Measurements from ENCODE around the gene IFIT3. TPM values are rescaled to one million over a fixed set of nuclear protein-coding genes. Genes with fewer than 3 reads are reported as not detected.

Gene IFIT3
- total RNA-seq, 3 donors from 2014 or later (not counting 1 experiment from before 2014, with no cell fraction given) = 12.0 to 31.7 (median 12.2) TPM

DNA sequence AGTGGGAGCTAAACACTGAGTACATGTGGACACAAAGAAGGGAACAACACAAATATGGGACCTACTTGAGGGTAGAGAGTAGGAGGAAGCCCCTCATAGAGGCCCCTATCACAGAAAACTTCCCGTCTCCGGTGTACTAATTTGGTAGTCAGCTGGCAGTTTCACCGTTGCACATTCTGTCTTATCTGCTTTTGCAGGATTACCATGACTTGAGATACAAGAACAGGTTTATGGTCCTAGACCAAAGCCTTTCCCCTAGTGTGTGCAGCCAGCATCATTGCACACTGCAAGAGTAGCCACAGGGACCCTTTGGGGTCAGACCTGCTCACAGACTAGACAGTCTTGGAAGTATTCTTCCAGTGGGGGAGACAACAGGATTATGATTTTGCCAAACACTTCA is 44.2 kb downstream of the IFIT3 start:
- no peak for ATAC-seq
- peaks cover 5 to 18% of the 10 kb centered on the region in 2 donors for H3K27me3 Mint-ChIP-seq (ENCODE audit: low read depth in 2 of 2)
- Histone ChIP-seq H3K36me3 (ENCODE audit: control insufficient read depth, insufficient read depth, low read length) (no peaks in the 10 kb centered on the region), H3K4me1 (ENCODE audit: control insufficient read depth, insufficient read depth, low read length) (peaks cover 9% of the 10 kb centered on the region), H3K9me3 (ENCODE audit: control insufficient read depth, insufficient read depth, low read length) (no peaks in the 10 kb centered on the region), H3K27me3 (ENCODE audit: control insufficient read depth, insufficient read depth, low read length) (no peaks in the 10 kb centered on the region), H3K4me3 (ENCODE audit: low read length) (no peak overlapping the region), H3K27ac (ENCODE audit: low read length) (no peak overlapping the region)
- TF ChIP-seq, protein P1, sequence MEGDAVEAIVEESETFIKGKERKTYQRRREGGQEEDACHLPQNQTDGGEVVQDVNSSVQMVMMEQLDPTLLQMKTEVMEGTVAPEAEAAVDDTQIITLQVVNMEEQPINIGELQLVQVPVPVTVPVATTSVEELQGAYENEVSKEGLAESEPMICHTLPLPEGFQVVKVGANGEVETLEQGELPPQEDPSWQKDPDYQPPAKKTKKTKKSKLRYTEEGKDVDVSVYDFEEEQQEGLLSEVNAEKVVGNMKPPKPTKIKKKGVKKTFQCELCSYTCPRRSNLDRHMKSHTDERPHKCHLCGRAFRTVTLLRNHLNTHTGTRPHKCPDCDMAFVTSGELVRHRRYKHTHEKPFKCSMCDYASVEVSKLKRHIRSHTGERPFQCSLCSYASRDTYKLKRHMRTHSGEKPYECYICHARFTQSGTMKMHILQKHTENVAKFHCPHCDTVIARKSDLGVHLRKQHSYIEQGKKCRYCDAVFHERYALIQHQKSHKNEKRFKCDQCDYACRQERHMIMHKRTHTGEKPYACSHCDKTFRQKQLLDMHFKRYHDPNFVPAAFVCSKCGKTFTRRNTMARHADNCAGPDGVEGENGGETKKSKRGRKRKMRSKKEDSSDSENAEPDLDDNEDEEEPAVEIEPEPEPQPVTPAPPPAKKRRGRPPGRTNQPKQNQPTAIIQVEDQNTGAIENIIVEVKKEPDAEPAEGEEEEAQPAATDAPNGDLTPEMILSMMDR (IDR thresholded peaks at IDR 0.05) = no peak
- H3K4me1 Mint-ChIP-seq = peaks cover 23 to 25% of the 10 kb centered on the region in 2 donors
- H3K9me3 Mint-ChIP-seq = no peaks in the 10 kb centered on the region
- 65% methylated on average over 3 of the region's 3 CpGs for WGBS (ENCODE audit: insufficient coverage)
- no peak overlapping the region for H3K27ac Mint-ChIP-seq
- DNase-seq = no peak
- H3K4me3 Mint-ChIP-seq = no peak overlapping the region
- H3K36me3 Mint-ChIP-seq = no peaks in the 10 kb centered on the region
- intact Hi-C loops (cut with micrococcal nuclease) = no loop called here

GRCh38 chr10:89373916-89374711 is 46.3 kb downstream of the IFIT3 start:
- no peak overlapping the region for H3K4me3 ChIP-seq (ENCODE audit: low read length)
- no peaks in the 10 kb centered on the region for H3K9me3 ChIP-seq (ENCODE audit: control insufficient read depth, insufficient read depth, low read length)
- no peak overlapping the region for H3K27ac ChIP-seq (ENCODE audit: low read length)
- H3K4me1 Mint-ChIP-seq = peaks cover 3 to 6% of the 10 kb centered on the region in 2 donors
- H3K27me3 Mint-ChIP-seq (ENCODE audit: low read depth in 2 of 2) = peaks cover 10 to 18% of the 10 kb centered on the region in 2 donors
- no peak overlapping the region for H3K4me3 Mint-ChIP-seq
- TF ChIP-seq, protein P1 (IDR thresholded peaks at IDR 0.05) = no peak
- no peaks in the 10 kb centered on the region for H3K9me3 Mint-ChIP-seq
- no peaks in the 10 kb centered on the region for H3K36me3 ChIP-seq (ENCODE audit: control insufficient read depth, insufficient read depth, low read length)
- no peak overlapping the region for H3K27ac Mint-ChIP-seq
- DNase-seq (no peak), ATAC-seq (peak in 1 of 3 donors; percentile 18)
- 81% methylated on average over 3 of the region's 3 CpGs for WGBS (ENCODE audit: insufficient coverage)
- no peaks in the 10 kb centered on the region for H3K27me3 ChIP-seq (ENCODE audit: control insufficient read depth, insufficient read depth, low read length)
- no peaks in the 10 kb centered on the region for H3K4me1 ChIP-seq (ENCODE audit: control insufficient read depth, insufficient read depth, low read length)
- intact Hi-C loops (cut with micrococcal nuclease) = no loop called here
- no peaks in the 10 kb centered on the region for H3K36me3 Mint-ChIP-seq

GRCh38 chr10:89374713-89375141 is 46.9 kb downstream of the IFIT3 start:
- Histone ChIP-seq H3K4me1 (ENCODE audit: control insufficient read depth, insufficient read depth, low read length) (no peaks in the 10 kb centered on the region), H3K27me3 (ENCODE audit: control insufficient read depth, insufficient read depth, low read length) (no peaks in the 10 kb centered on the region), H3K36me3 (ENCODE audit: control insufficient read depth, insufficient read depth, low read length) (no peaks in the 10 kb centered on the region), H3K4me3 (ENCODE audit: low read length) (no peak overlapping the region), H3K27ac (ENCODE audit: low read length) (no peak overlapping the region), H3K9me3 (ENCODE audit: control insufficient read depth, insufficient read depth, low read length) (no peaks in the 10 kb centered on the region)
- H3K27ac Mint-ChIP-seq = no peak overlapping the region
- H3K36me3 Mint-ChIP-seq = no peaks in the 10 kb centered on the region
- ATAC-seq (peak in 1 of 3 donors; percentile 14), DNase-seq (no peak)
- peaks cover 10 to 12% of the 10 kb centered on the region in 2 donors for H3K27me3 Mint-ChIP-seq (ENCODE audit: low read depth in 2 of 2)
- no peaks in the 10 kb centered on the region for H3K9me3 Mint-ChIP-seq
- no peak overlapping the region for H3K4me3 Mint-ChIP-seq
- intact Hi-C loops (cut with micrococcal nuclease) = no loop called here
- H3K4me1 Mint-ChIP-seq = peaks cover 0 to under 1% of the 10 kb centered on the region in 2 donors
- TF ChIP-seq, protein P1 (IDR thresholded peaks at IDR 0.05) = no peak
